Activated CD4-positive, alpha-beta memory T cell treated with anti-CD3 and anti-CD28 coated beads, Interleukin-2, amount 10 ng/mL, durations not matched to agents 7 days and 5 days (primary cell): Measurements from ENCODE around the gene EFHB. TPM values are rescaled to one million over a fixed set of nuclear protein-coding genes. Genes with fewer than 3 reads are reported as not detected.
"Not testable (repeated sequence)": the region's sequence is repeated elsewhere in the genome, so short reads cannot be mapped to it uniquely, and the experiment has no call there.

Experiments used
- CTCF ChIA-PET: fragments of 350-600 bp; sonication (Branson Sonifier 250); formaldehyde crosslinking; loops from one replicate; lab custom pipeline; 2021; ENCODE audit warnings: antibody characterized with exemption, inconsistent platforms; lab: Charles Lee
- POLR2A ChIA-PET: fragments of 350-600 bp; sonication (Branson Sonifier 250); formaldehyde crosslinking; loops from one replicate; lab custom pipeline; 2021; ENCODE audit warnings: antibody characterized with exemption; lab: Charles Lee
- DNase-seq: peaks from one replicate; pipeline ENCODE4 v3.0.0-alpha.2; 2020
- H3K27ac Mint-ChIP-seq: one replicate; pipeline ENCODE4 v1.8.0; 2021; ENCODE audit warnings: mild to moderate bottlenecking, mixed read lengths
- H3K27me3 Mint-ChIP-seq: one replicate; pipeline ENCODE4 v1.8.0; 2021; ENCODE audit warnings: mixed read lengths
- H3K36me3 Mint-ChIP-seq: one replicate; pipeline ENCODE4 v1.8.0; 2021; ENCODE audit warnings: low read depth, mixed read lengths
- H3K4me1 Mint-ChIP-seq: one replicate; pipeline ENCODE4 v1.8.0; 2021; ENCODE audit warnings: mixed read lengths
- H3K4me3 Mint-ChIP-seq: one replicate; pipeline ENCODE4 v1.8.0; 2021; ENCODE audit warnings: mild to moderate bottlenecking, mixed read lengths
- H3K9me3 Mint-ChIP-seq: one replicate; pipeline ENCODE4 v1.8.0; 2021; ENCODE audit warnings: mixed read lengths
- total RNA-seq, 2 experiments: library from RNA; stranded (reverse); gene quantifications; one replicate each; pipeline ENCODE4 v1.2.3, GENCODE V29; 2021

The EFHB gene
- total RNA-seq, 2 experiments from 2014 or later = 0.58 TPM; not detected in 1

DNA sequence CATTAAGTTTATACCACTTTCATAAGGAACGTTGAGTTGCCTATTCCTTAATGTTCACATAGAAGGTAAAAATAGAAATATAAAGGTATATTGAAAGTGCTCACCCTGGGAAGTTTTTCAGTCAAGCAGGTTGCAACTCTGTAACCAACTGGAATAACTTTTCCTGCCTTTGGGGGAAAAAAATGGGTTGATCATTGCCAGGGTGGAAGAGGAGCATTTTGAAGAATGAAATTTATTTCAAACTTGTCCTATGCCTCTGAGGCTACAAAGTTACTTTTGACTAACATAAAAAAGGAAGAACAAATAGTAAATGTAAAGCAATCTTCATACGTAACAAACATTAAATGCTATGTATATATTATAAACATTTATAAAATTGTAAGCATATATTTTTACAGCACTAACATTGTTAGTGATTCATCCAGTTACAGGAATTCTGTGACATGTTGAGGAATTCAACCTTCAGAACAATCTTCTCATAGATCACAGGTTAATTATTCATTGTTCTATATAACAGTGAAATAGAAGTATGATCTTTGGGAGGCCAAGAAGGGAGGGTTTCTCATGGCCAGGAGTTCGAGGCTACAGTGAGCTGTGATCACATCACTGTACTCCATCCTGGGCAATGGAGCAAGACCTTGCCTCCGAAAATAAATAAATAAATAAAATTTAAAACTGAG, 13.5 kb downstream of the EFHB start:
- no peak for DNase-seq

GRCh38 chr3:19917167-19917566, 16.9 kb downstream of the EFHB start:
- Mint-ChIP-seq H3K4me3 (no peak overlapping the region), H3K9me3 (no peaks in the 10 kb centered on the region), H3K27ac (no peak overlapping the region), H3K4me1 (no peaks in the 10 kb centered on the region), H3K27me3 (peaks cover 6% of the 10 kb centered on the region), H3K36me3 (no peaks in the 10 kb centered on the region)
- CTCF ChIA-PET = no interaction called here
- no peak for DNase-seq
- POLR2A ChIA-PET = no interaction called here

More for the DNA sequence above, 13.5 kb downstream of the EFHB start:
- peaks cover 5% of the 10 kb centered on the region for H3K27me3 Mint-ChIP-seq
- CTCF ChIA-PET = no interaction called here
- H3K9me3 Mint-ChIP-seq = no peaks in the 10 kb centered on the region
- H3K27ac Mint-ChIP-seq = no peak overlapping the region
- no peak overlapping the region for H3K4me3 Mint-ChIP-seq
- POLR2A ChIA-PET = no interaction called here
- no peaks in the 10 kb centered on the region for H3K36me3 Mint-ChIP-seq
- H3K4me1 Mint-ChIP-seq = no peaks in the 10 kb centered on the region

DNA sequence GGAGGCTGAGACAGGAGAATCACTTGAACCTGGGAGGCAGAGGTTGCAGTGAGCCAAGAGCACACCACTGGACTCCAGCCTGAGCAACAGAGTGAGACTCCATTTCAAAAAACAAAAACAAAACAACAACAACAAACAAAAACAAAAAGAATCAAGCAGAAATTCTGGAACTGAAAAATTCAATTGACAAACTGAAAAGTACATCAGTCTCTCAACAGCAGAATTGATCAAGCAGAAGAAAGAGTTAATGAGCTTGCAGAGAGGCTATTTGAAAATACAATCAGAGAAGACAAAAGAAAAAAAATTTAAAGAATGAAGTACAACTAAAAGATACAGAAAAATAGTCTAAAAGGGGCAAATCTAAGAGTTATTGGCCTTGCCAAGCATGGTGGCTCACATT, 22.6 kb downstream of the EFHB start:
- no peak overlapping the region for H3K27ac Mint-ChIP-seq
- H3K4me3 Mint-ChIP-seq = no peak overlapping the region
- no peaks in the 10 kb centered on the region for H3K36me3 Mint-ChIP-seq
- H3K9me3 Mint-ChIP-seq = peaks cover 6% of the 10 kb centered on the region
- H3K27me3 Mint-ChIP-seq = peaks cover 1% of the 10 kb centered on the region
- H3K4me1 Mint-ChIP-seq = no peaks in the 10 kb centered on the region
- ChIA-PET CTCF (no interaction called here), POLR2A (no interaction called here)
- DNase-seq = no peak

DNA sequence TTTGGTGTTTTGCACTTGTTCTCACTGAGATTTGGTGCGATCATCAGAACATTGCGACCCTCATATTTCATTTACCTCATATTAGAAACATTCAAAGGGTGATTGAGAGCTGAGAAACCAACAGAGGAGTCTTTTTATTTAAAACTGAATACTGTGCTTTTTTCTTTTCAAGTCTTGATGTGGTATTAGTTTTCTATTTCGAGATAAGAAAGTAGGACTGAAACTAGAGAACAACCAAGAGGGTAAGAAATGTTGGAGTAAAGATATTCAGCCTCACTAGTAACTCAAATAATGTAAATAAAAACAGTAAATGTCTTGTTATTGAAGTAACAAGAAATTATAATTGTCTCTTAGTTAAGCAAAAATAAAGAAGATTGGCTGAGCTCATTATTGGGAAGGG, 26.5 kb downstream of the EFHB start:
- CTCF ChIA-PET = no interaction called here
- H3K27ac Mint-ChIP-seq = no peak overlapping the region

GRCh38 chr3:19903649-19904048, 30.4 kb downstream of the EFHB start:
- H3K27ac Mint-ChIP-seq = no peak overlapping the region
- H3K4me3 Mint-ChIP-seq = no peak overlapping the region
- peaks cover 5% of the 10 kb centered on the region for H3K9me3 Mint-ChIP-seq
- ChIA-PET POLR2A (no interaction called here), CTCF (no interaction called here)
- no peak for DNase-seq
- no peaks in the 10 kb centered on the region for H3K36me3 Mint-ChIP-seq
- H3K27me3 Mint-ChIP-seq = peaks cover 4% of the 10 kb centered on the region
- no peaks in the 10 kb centered on the region for H3K4me1 Mint-ChIP-seq

More for the DNA sequence above, 26.5 kb downstream of the EFHB start:
- H3K9me3 Mint-ChIP-seq = peaks cover 10% of the 10 kb centered on the region
- no peak overlapping the region for H3K4me3 Mint-ChIP-seq
- DNase-seq = no peak
- H3K4me1 Mint-ChIP-seq = no peaks in the 10 kb centered on the region
- POLR2A ChIA-PET = no interaction called here
- no peaks in the 10 kb centered on the region for H3K36me3 Mint-ChIP-seq
- peaks cover 2% of the 10 kb centered on the region for H3K27me3 Mint-ChIP-seq

GRCh38 chr3:19901918-19902317, 32.1 kb downstream of the EFHB start:
- POLR2A ChIA-PET = no interaction called here
- H3K4me3 Mint-ChIP-seq = no peak overlapping the region
- CTCF ChIA-PET = interaction anchor here (0.6 kb wide), 1 partner anchor 17 kb away, joined by 3 read pairs; no protein-coding TSS in a partner anchor
- no peaks in the 10 kb centered on the region for H3K36me3 Mint-ChIP-seq
- DNase-seq = no peak
- H3K9me3 Mint-ChIP-seq = peaks cover 5% of the 10 kb centered on the region
- no peak overlapping the region for H3K27ac Mint-ChIP-seq
- H3K27me3 Mint-ChIP-seq = peaks cover 4% of the 10 kb centered on the region
- no peaks in the 10 kb centered on the region for H3K4me1 Mint-ChIP-seq

GRCh38 chr3:19901337-19901736, 32.7 kb downstream of the EFHB start:
- no peak overlapping the region for H3K27ac Mint-ChIP-seq
- H3K4me3 Mint-ChIP-seq = no peak overlapping the region
- no peaks in the 10 kb centered on the region for H3K36me3 Mint-ChIP-seq
- H3K4me1 Mint-ChIP-seq = no peaks in the 10 kb centered on the region
- ChIA-PET CTCF (no interaction called here), POLR2A (no interaction called here)
- peaks cover 5% of the 10 kb centered on the region for H3K9me3 Mint-ChIP-seq
- DNase-seq = no peak
- H3K27me3 Mint-ChIP-seq = peaks cover 4% of the 10 kb centered on the region

DNA sequence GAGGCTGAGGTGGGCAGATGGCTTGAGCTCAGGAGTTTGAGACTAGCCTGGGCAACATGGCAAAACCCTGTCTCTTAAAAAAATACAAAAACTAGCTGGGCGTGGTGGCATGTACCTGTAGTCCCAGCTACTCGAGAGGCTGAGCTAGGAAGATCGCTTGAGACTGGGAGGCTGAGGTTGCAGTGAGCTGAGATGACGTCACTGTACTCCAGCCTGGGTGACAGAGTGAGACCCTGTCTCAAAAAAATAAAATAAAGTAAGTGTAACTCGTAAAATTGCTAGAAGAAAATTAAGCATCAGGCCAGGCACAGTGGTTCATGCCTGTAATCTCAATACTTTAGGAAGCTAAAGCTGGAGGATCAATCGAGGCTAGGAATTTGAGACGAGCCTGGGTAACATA, 34.2 kb downstream of the EFHB start:
- CTCF ChIA-PET = interaction anchor here (0.8 kb wide), 1 partner anchor 33 kb away, joined by 4 read pairs; no protein-coding TSS in a partner anchor
- POLR2A ChIA-PET, H3K27me3 Mint-ChIP-seq: not testable (repeated sequence)

DNA sequence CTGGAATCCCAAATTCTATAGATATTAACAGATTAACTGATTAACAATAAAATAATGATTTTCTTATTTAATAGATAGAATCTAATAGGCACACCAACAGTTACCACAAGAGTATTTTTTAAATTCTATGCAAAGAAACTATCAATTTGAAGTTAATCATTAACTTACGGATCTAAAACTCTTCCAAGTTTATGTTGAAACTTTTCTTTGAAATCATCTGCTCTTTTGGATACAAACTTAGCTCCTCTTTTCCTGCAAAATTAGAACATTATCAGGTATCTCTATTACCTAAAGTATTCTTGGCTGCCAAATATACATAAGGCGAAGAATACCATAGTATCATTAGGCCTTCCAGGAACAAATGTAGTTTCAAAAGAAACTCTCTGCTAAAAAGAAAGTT, 34.8 kb downstream of the EFHB start:
- no peak for DNase-seq
- Mint-ChIP-seq H3K27ac (no peak overlapping the region), H3K9me3 (no peaks in the 10 kb centered on the region), H3K4me3 (no peak overlapping the region), H3K27me3 (peaks cover 2% of the 10 kb centered on the region), H3K4me1 (no peaks in the 10 kb centered on the region), H3K36me3 (no peaks in the 10 kb centered on the region)
- CTCF ChIA-PET = interaction anchor here (0.8 kb wide), 1 partner anchor 33 kb away, joined by 4 read pairs; no protein-coding TSS in a partner anchor
- POLR2A ChIA-PET = no interaction called here

More for the DNA sequence above, 34.2 kb downstream of the EFHB start:
- not testable (repeated sequence) for H3K4me3 Mint-ChIP-seq, DNase-seq, H3K4me1 Mint-ChIP-seq, H3K9me3 Mint-ChIP-seq, H3K36me3 Mint-ChIP-seq, H3K27ac Mint-ChIP-seq

DNA sequence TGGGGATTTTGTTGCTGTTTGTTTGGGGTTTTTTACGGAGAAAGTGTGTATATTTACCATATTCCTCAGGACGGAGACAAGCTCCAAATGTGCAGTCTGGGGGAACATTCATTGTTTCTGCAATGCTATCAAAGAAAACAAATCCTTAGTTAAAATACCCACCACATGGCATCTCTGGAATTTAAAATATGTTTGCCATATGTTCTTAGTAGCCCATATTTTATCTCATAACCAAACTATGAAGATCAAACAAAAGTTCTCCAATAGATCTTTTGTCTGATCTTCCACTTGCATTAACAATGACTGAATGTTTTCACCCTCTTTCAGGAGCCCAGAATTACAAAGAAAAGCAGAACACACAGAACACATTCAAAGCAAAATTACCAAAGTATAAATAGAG, 35.3 kb downstream of the EFHB start:
- Mint-ChIP-seq H3K4me1 (no peaks in the 10 kb centered on the region), H3K27ac (no peak overlapping the region), H3K36me3 (no peaks in the 10 kb centered on the region), H3K27me3 (peaks cover 2% of the 10 kb centered on the region), H3K4me3 (no peak overlapping the region), H3K9me3 (no peaks in the 10 kb centered on the region)
- CTCF ChIA-PET = no interaction called here
- POLR2A ChIA-PET = no interaction called here
- DNase-seq = no peak

GRCh38 chr3:19891740-19892139, 42.3 kb downstream of the EFHB start:
- no peaks in the 10 kb centered on the region for H3K27me3 Mint-ChIP-seq
- CTCF ChIA-PET = no interaction called here

DNA sequence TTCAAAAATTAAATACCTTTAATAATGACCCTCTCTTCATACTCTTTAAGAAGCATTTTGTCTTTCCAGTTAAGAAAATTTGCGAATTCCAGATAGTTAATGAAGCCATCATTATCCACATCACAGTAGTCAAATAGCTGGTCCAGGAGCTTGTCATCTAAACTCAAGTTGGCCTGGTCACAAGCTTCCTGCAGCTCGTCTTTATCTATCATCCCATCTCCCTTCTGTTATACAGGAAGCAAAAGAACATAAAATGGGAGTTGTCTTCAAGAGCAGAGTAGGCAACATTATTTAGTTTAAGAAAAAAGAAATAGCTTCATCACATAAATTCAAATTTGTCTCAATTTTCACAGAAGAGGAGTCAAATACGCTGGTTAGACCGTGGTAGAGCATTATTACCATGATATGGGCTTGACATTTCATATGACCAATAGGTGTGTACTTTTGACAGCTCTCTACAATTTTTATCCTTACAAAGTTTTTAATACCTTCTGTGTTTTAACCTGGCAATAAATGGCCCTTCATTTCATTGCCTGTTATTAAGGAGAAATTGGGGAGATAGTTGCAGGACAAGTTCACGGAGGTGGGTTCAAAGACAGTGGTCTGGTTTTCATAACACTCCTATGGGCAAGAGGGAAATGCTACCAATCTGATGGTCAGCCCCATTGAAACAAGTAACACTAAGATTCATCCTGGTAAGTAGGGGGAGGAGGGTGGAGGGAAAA, 45.4 kb downstream of the EFHB start:
- CTCF ChIA-PET = interaction anchor here (0.9 to 1.0 kb wide), 2 partner anchors 10 to 22 kb away, joined by 3 read pairs; no protein-coding TSS in a partner anchor
- no peak for DNase-seq

More at GRCh38 chr3:19891740-19892139, 42.3 kb downstream of the EFHB start:
- Mint-ChIP-seq H3K36me3 (no peaks in the 10 kb centered on the region), H3K4me1 (no peaks in the 10 kb centered on the region), H3K9me3 (no peaks in the 10 kb centered on the region), H3K27ac (no peak overlapping the region), H3K4me3 (no peak overlapping the region)
- POLR2A ChIA-PET = no interaction called here
- no peak for DNase-seq

GRCh38 chr3:19887122-19887521, 46.9 kb downstream of the EFHB start:
- H3K27ac Mint-ChIP-seq, POLR2A ChIA-PET, H3K4me1 Mint-ChIP-seq: not testable (repeated sequence)

More for the DNA sequence above, 45.4 kb downstream of the EFHB start:
- Mint-ChIP-seq H3K4me3 (no peak overlapping the region), H3K27me3 (no peaks in the 10 kb centered on the region), H3K36me3 (no peaks in the 10 kb centered on the region), H3K27ac (no peak overlapping the region), H3K4me1 (peaks cover 7% of the 10 kb centered on the region), H3K9me3 (no peaks in the 10 kb centered on the region)
- POLR2A ChIA-PET = no interaction called here

More at GRCh38 chr3:19887122-19887521, 46.9 kb downstream of the EFHB start:
- H3K27me3 Mint-ChIP-seq, H3K36me3 Mint-ChIP-seq, H3K9me3 Mint-ChIP-seq, H3K4me3 Mint-ChIP-seq, DNase-seq: not testable (repeated sequence)
- CTCF ChIA-PET = interaction anchor here (0.7 to 1.1 kb wide), 3 partner anchors 300 to 822 kb away, joined by 4 to 7 read pairs (median 5); no protein-coding TSS in a partner anchor
